HAP-1 (cell line): ENCODE data around the gene ADAMTS9.

Experiments used
- DNase-seq, 2 experiments: peaks; one replicate each; pipeline ENCODE4 v3.0.0-alpha.2; 2016 to 2020; ENCODE audit warnings: low spot score in 2 of 2
- H3K27me3 ChIP-seq: fragments of 250-450 bp; sonication (Bioruptor Pico); 2 replicates; pipeline ENCODE4 v1.5.1; 2020; ENCODE audit warnings: low read depth, mild to moderate bottlenecking, moderate library complexity
- H3K36me3 ChIP-seq: fragments of 250-450 bp; sonication (Bioruptor Pico); replicated peaks from 2 replicates; pipeline ENCODE4 v1.5.1; 2020; ENCODE audit warnings: mild to moderate bottlenecking
- H3K4me1 ChIP-seq: fragments of 250-450 bp; sonication (Bioruptor Pico); 2 replicates; pipeline ENCODE4 v1.5.1; 2020; ENCODE audit warnings: mild to moderate bottlenecking
- H3K4me3 ChIP-seq: fragments of 250-450 bp; sonication (Bioruptor Pico); 2 replicates; pipeline ENCODE4 v1.5.1; 2020; ENCODE audit warnings: mild to moderate bottlenecking, moderate library complexity
- H3K9me3 ChIP-seq: fragments of 250-450 bp; sonication (Bioruptor Pico); 2 replicates; pipeline ENCODE4 v1.5.1; 2020; ENCODE audit warnings: mild to moderate bottlenecking, moderate library complexity
- in situ Hi-C: fragments of 300-500 bp; cut with MboI; formaldehyde crosslinking; loops from 3 replicates; pipeline ENCODE4 v1.14.3; 2020; ENCODE audit warnings: low sequenced_read_pairs, inconsistent platforms, mixed read lengths

Gene ADAMTS9, protein sequence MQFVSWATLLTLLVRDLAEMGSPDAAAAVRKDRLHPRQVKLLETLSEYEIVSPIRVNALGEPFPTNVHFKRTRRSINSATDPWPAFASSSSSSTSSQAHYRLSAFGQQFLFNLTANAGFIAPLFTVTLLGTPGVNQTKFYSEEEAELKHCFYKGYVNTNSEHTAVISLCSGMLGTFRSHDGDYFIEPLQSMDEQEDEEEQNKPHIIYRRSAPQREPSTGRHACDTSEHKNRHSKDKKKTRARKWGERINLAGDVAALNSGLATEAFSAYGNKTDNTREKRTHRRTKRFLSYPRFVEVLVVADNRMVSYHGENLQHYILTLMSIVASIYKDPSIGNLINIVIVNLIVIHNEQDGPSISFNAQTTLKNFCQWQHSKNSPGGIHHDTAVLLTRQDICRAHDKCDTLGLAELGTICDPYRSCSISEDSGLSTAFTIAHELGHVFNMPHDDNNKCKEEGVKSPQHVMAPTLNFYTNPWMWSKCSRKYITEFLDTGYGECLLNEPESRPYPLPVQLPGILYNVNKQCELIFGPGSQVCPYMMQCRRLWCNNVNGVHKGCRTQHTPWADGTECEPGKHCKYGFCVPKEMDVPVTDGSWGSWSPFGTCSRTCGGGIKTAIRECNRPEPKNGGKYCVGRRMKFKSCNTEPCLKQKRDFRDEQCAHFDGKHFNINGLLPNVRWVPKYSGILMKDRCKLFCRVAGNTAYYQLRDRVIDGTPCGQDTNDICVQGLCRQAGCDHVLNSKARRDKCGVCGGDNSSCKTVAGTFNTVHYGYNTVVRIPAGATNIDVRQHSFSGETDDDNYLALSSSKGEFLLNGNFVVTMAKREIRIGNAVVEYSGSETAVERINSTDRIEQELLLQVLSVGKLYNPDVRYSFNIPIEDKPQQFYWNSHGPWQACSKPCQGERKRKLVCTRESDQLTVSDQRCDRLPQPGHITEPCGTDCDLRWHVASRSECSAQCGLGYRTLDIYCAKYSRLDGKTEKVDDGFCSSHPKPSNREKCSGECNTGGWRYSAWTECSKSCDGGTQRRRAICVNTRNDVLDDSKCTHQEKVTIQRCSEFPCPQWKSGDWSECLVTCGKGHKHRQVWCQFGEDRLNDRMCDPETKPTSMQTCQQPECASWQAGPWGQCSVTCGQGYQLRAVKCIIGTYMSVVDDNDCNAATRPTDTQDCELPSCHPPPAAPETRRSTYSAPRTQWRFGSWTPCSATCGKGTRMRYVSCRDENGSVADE (N-terminal part only)

DNA sequence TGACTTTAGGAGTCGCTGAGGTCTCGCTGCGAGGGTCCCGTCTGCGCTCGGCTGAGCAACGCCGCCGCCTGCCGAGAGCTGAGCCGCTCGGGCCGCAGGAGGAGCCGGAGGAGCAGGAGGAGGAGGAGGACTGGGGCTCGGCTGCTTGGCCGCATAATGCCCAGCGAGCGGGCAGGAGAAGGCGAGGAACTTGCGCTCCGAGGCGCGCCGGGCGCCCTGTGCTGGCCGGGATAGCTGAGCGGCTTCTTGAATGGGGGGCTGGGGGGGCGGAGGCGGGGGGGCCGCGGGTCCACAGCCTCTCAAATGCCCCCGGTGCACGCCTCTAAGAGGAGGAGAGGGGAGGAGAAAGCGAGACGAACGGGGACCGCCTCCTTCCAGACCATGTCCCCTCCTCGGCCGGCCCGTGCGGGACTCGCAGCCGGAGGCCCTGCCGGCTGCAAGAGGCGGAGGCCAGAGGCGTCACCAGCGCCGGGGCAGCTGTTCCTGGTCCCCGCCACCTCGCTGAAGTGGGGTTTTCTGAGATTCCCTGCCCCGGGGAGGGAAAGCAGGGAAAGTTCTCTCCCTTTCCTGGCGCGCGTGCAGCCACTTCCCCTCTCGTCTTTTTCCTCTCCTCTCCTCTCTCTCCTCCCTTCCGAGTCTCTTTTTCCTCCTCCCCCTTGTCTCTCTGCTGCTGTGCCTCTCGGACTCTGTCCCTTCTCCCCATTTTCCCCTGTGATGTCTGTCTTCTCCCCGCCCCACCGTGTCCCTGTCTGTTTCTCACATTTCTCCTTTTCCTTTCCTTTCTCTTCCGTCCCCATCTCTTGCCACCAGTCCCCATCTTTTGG is at the start of gene ADAMTS9:
Gene ADAMTS9 (minus strand): TSS at position 220 of the 824 bp plus-strand sequence. CDS start 343 bp downstream, outside the sequence.
- peak; percentile 59 to 84 for DNase-seq
- peak within 1 kb of the TSS; percentile 46 for H3K4me3 ChIP-seq
- no peaks in the 10 kb centered on the region for H3K36me3 ChIP-seq
- H3K27me3 ChIP-seq: no peaks in the 10 kb centered on the region
- H3K4me1 ChIP-seq: peaks cover 27% of the 10 kb centered on the region
- in situ Hi-C loops: no loop called here
- no peaks in the 10 kb centered on the region for H3K9me3 ChIP-seq

GRCh38 chr3:64732576-64732975 is 44.8 kb upstream of the ADAMTS9 start:
- no peaks in the 10 kb centered on the region for H3K27me3 ChIP-seq
- H3K36me3 ChIP-seq: no peaks in the 10 kb centered on the region
- no peaks in the 10 kb centered on the region for H3K9me3 ChIP-seq
- H3K4me1 ChIP-seq: no peaks in the 10 kb centered on the region
- no peak for DNase-seq
- in situ Hi-C loops: no loop called here
- no peak overlapping the region for H3K4me3 ChIP-seq

DNA sequence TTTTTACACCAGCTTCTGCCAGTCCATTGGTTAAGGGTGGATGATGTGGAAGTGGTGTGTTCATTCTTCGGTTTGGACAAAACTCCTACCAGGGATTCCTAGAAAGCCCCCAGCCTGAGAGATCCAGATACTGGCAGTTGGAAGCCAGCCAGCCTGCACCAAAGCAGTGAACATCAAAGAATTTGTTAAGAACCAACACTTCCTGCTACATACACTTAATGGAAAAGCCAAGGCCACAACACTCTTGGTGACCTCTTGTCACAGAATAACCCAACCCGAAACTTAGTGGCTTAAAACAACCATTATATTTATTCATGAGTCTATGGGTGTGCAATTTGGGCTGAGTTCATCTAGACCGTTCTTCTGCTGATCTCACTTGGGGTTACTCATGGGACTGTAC is 42.9 kb upstream of the ADAMTS9 start:
- Histone ChIP-seq H3K4me1 (peaks cover 10% of the 10 kb centered on the region), H3K9me3 (no peaks in the 10 kb centered on the region), H3K27me3 (no peaks in the 10 kb centered on the region), H3K36me3 (no peaks in the 10 kb centered on the region), H3K4me3 (no peak overlapping the region)
- in situ Hi-C loops: no loop called here
- DNase-seq: no peak

DNA sequence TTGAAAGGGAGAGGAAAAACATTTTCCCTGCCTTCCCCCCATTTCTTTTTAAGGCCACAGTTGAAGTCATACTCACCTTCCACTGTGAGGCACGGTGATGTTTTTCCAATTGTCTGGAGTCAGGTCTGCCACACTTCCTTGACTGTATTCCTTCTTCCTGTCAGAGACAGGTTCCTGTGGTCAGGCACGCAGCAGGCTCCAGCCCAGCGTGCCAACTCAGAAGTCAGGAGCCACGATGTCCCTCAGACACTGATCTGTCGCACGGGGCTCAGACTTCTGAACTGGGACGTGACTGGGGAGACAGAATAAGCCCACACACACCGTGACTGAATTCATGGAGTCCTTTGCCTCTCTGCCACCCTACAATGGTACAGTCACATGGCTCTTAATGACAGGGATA is 41.2 kb upstream of the ADAMTS9 start:
- no peaks in the 10 kb centered on the region for H3K27me3 ChIP-seq
- peaks cover 10% of the 10 kb centered on the region for H3K4me1 ChIP-seq
- no peak for DNase-seq
- no peaks in the 10 kb centered on the region for H3K36me3 ChIP-seq
- in situ Hi-C loops: no loop called here
- no peaks in the 10 kb centered on the region for H3K9me3 ChIP-seq
- no peak overlapping the region for H3K4me3 ChIP-seq

- H3K36me3 ChIP-seq: no peaks in the 10 kb centered on the region
- DNase-seq: no peak
- H3K9me3 ChIP-seq: no peaks in the 10 kb centered on the region
- peaks cover 10% of the 10 kb centered on the region for H3K4me1 ChIP-seq
- no peaks in the 10 kb centered on the region for H3K27me3 ChIP-seq
- in situ Hi-C loops: no loop called here
- no peak overlapping the region for H3K4me3 ChIP-seq
These were observed 40.6 kb upstream of the ADAMTS9 start for GRCh38 chr3:64728428-64728827.

DNA sequence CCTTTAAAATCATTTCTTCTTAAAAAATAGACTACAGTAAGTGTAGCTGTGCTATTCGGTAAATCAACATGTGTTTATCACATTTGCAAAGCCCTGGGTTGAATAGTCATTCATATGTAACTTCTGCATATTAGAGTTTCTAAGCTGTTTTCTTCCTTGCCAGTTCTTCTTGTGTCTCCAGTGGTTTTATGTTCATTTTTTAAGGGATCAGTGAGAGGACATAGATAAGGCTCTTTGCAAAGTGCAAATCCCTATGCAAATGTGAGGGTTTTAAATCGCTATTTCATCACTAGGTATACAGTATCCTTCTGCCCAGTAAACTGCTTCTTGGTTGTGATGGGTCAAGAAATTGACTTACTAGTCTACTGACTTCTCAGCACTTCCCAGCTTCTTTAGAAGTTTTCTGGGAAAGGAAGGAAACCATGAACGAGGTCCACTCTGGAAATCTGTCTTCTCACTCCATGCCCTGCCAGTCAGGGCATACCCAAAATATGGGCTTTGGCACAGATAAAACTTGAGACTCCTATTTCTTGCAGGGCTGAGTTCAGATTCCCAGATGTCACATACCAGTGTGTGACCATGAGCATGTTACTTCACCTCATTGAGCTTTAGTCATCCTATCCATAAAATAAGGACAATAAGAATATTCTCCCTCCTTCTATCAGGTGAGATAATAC is 38.8 kb upstream of the ADAMTS9 start:
- in situ Hi-C loops: no loop called here
- Histone ChIP-seq H3K9me3 (no peaks in the 10 kb centered on the region), H3K4me1 (peaks cover 10% of the 10 kb centered on the region), H3K4me3 (no peak overlapping the region), H3K36me3 (no peaks in the 10 kb centered on the region), H3K27me3 (no peaks in the 10 kb centered on the region)
- DNase-seq: peak in 1 of 2 experiments; percentile 33

DNA sequence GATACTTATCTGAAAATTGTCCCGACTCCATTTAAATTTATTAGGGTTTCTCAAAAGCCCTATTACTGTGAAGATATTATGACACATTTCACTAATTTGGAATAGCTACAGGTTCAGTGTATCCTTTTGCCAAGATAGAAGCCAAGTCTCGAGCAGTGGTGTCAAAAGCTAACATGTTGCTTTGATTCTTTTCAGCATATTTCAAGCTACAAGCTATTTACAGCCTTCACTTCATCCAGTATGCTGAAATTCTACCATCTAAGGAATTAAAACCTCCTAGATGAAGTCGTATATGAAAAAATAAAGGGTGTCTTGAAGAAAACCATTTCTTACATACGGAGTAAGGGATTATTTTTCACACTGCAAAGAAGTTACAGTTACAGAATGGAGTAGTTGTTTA is 31.2 kb upstream of the ADAMTS9 start:
- Histone ChIP-seq H3K4me1 (no peaks in the 10 kb centered on the region), H3K27me3 (peaks cover 3% of the 10 kb centered on the region), H3K9me3 (no peaks in the 10 kb centered on the region), H3K36me3 (no peaks in the 10 kb centered on the region), H3K4me3 (no peak overlapping the region)
- in situ Hi-C loops: no loop called here
- no peak for DNase-seq

DNA sequence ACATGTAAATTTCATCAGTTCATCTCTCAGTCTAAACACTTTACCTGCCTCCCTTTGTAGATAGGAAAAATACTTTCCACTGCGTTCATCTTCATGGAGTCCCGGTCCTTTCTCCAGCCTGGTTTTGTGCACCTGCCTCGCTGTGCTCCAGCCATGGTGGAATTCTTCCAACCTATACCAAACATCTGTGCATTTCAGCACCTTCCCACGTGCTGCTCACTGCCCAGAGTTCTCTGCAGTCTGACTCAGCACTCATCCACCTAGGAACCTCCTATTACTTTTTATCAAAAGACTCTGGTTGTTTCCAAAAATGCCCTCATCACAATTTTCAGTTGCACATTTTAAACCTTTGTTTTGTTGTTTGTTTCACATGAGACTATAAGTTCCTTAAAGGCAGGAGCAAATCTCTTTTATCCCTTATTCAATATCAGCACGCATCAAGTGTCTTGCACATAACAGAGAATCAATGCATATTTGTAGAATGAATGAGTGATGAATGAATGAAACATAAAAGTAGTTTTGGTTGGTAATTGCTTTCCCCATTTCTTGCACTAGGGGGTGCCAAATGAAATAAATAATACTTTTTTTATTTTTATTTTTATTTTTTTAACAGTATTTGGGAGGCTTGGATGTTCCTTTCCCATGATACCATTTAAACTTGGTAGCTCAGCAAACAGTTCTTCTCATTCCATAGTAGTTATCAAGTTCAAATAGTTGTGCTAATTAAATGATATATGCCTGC is 30.2 kb upstream of the ADAMTS9 start:
- H3K36me3 ChIP-seq: no peaks in the 10 kb centered on the region

GRCh38 chr3:64717411-64717810 is 29.6 kb upstream of the ADAMTS9 start:
- Histone ChIP-seq H3K9me3 (no peaks in the 10 kb centered on the region), H3K4me1 (no peaks in the 10 kb centered on the region), H3K36me3 (no peaks in the 10 kb centered on the region), H3K27me3 (peaks cover 3% of the 10 kb centered on the region), H3K4me3 (no peak overlapping the region)
- no peak for DNase-seq
- in situ Hi-C loops: no loop called here

More for the DNA sequence above, 30.2 kb upstream of the ADAMTS9 start:
- in situ Hi-C loops: no loop called here
- Histone ChIP-seq H3K4me1 (no peaks in the 10 kb centered on the region), H3K9me3 (no peaks in the 10 kb centered on the region), H3K27me3 (peaks cover 3% of the 10 kb centered on the region), H3K4me3 (no peak overlapping the region)
- no peak for DNase-seq

- Histone ChIP-seq H3K4me3 (no peak overlapping the region), H3K36me3 (no peaks in the 10 kb centered on the region), H3K4me1 (no peaks in the 10 kb centered on the region), H3K9me3 (no peaks in the 10 kb centered on the region), H3K27me3 (peaks cover 3% of the 10 kb centered on the region)
- in situ Hi-C loops: no loop called here
- no peak for DNase-seq
These were observed 28.4 kb upstream of the ADAMTS9 start for GRCh38 chr3:64716110-64716710.

- Histone ChIP-seq H3K27me3 (peaks cover 3% of the 10 kb centered on the region), H3K4me1 (no peaks in the 10 kb centered on the region), H3K36me3 (no peaks in the 10 kb centered on the region), H3K4me3 (no peak overlapping the region), H3K9me3 (no peaks in the 10 kb centered on the region)
- DNase-seq: no peak
- in situ Hi-C loops: no loop called here
These were observed 27.6 kb upstream of the ADAMTS9 start for GRCh38 chr3:64715211-64715982.
